Ovary (tissue), 3 donors: Measurements from ENCODE around the gene JADE2.
"Not testable (repeated sequence)": the region's sequence is repeated elsewhere in the genome, so short reads cannot be mapped to it uniquely, and the experiment has no call there.

ENCODE experiments used
- CTCF ChIP-seq, 3 donors: fragments of 450-650 bp in 2 of 3; fragments of 200-600 bp in 1 of 3; IDR thresholded peaks; one replicate each; pipeline versions ENCODE4 v1.5.1 to v1.8.0; 2016 to 2022; ENCODE audit warnings: antibody characterized with exemption in 3 of 3, mild to moderate bottlenecking in 1 of 3
- POLR2A ChIP-seq: fragments of 450-650 bp; IDR thresholded peaks from one replicate; pipeline ENCODE4 v1.6.1; 2017; ENCODE audit warnings: antibody characterized with exemption, mild to moderate bottlenecking, moderate library complexity
- donor health status: DM: no; HTN: no; CAD: no.

DNA sequence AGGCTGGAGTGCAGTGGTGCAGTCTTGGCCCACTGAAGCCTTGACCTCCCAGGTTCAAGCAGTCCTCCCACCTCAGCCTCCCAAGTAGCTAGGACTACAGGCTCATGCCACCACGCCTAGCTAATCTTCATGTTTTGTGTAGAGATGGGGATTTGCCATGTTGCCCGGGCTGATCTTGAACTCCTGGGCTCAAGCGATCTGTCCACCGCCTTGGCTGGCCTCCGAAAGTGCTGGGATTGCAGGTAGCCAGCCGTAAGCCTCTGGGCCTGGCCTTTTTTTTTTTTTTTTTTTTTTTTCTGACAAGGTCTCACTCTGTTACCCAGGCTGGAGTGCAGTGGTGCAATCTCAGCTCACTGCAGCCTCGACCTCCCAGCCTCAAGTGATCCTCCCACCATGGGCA lies 27.2 kb downstream of the JADE2 start:
- TF ChIP-seq POLR2A; CTCF (IDR thresholded peaks at IDR 0.05): not testable (repeated sequence)
